HepG2 (cell line): ENCODE data around the gene CTCF. TPM values are rescaled to one million over a fixed set of nuclear protein-coding genes. Genes with fewer than 3 reads are reported as not detected.
A peak's percentile ranks its signal among the peaks of the same experiment; 100 is the strongest.

Source experiments
- ATAC-seq: fragments of 200-7000 bp; cut with Tn5 transposase; 3 replicates; pipeline ENCODE4 v1.9.1; 2020; ENCODE audit warnings: mild to moderate bottlenecking, moderate library complexity
- BruUV-seq: library from RNA; stranded (reverse); fragments of 400-500 nt; replicated peaks from 2 replicates; lab custom pipeline; 2021; lab: Mats Ljungman, UMichigan
- CTCF ChIA-PET: fragments of 300-600 bp; formaldehyde crosslinking; extraction: SDS; loops from one replicate; lab custom pipeline; 2021; ENCODE audit warnings: low total read pairs, inconsistent platforms, low intra/inter-chr PET ratio; lab: Yijun Ruan, JAX
- POLR2A ChIA-PET: fragments of 350-600 bp; sonication (Branson Sonifier 250); formaldehyde crosslinking; loops from one replicate; lab custom pipeline; 2020; ENCODE audit warnings: antibody characterized with exemption, inconsistent platforms; lab: Yijun Ruan, JAX
- DNase-seq: peaks from one replicate; pipeline ENCODE4 v3.0.0-alpha.2; 2015; ENCODE audit warnings: low spot score
- FAIRE-seq: peaks from 3 replicates; lab custom pipeline; 2011; peaks lifted over from hg19 to GRCh38; lab: Jason Lieb, UNC
- H2AFZ ChIP-seq: one replicate; pipeline ENCODE4 v1.6.1; 2011; ENCODE audit warnings: low read length, inconsistent platforms
- H3K27ac ChIP-seq: fragments of 300-600 bp; 3 replicates; pipeline ENCODE4 v1.8.0; 2011; ENCODE audit warnings: mixed run types, mild to moderate bottlenecking, mixed read lengths, low read length, inconsistent platforms; ENCODE audit not compliant: insufficient read depth; ENCODE audit errors: extremely low read length
- H3K27me3 ChIP-seq, 2 experiments: fragments of 200-600 bp in 1 of 2; 2 replicates in 1 of 2; 3 replicates in 1 of 2; pipeline versions ENCODE4 v1.6.0 to v1.8.0; 2011; ENCODE audit warnings: low read length in 2 of 2, mild to moderate bottlenecking in 2 of 2, moderate library complexity in 2 of 2, inconsistent platforms in 1 of 2; ENCODE audit not compliant: insufficient read depth in 2 of 2, control insufficient read depth in 1 of 2
- H3K36me3 ChIP-seq, 2 experiments: fragments of 200-600 bp in 1 of 2; replicated peaks in 1 of 2; 2 replicates in 1 of 2; 3 replicates in 1 of 2; pipeline versions ENCODE4 v1.5.1 to v1.8.0; 2011; ENCODE audit warnings: low read length in 2 of 2, inconsistent platforms in 1 of 2; ENCODE audit not compliant: insufficient read depth in 2 of 2, control insufficient read depth in 1 of 2
- H3K4me1 ChIP-seq: 2 replicates; pipeline ENCODE4 v1.5.1; 2012; ENCODE audit warnings: low read length, inconsistent platforms; ENCODE audit not compliant: insufficient read depth
- H3K4me2 ChIP-seq: 2 replicates; pipeline ENCODE4 v1.6.0; 2011; ENCODE audit warnings: low read depth, low read length, inconsistent platforms
- H3K4me3 ChIP-seq, 3 experiments: fragments of 200-600 bp in 1 of 3; sonication (generic), shearing (Covaris generic) in 1 of 3; replicated peaks in 1 of 3; 2 replicates each; pipeline ENCODE4 v1.5.1; 2011 to 2016; ENCODE audit warnings: low read length in 3 of 3, inconsistent platforms in 2 of 3, low read depth in 2 of 3, mild to moderate bottlenecking in 2 of 3, control low read depth in 1 of 3, mixed read lengths in 1 of 3; ENCODE audit not compliant: insufficient read depth in 1 of 3
- H3K79me2 ChIP-seq: one replicate; pipeline ENCODE4 v1.6.1; 2011; ENCODE audit warnings: low read length, inconsistent platforms; ENCODE audit not compliant: insufficient read depth
- H3K9ac ChIP-seq: 2 replicates; pipeline ENCODE4 v1.6.0; 2011; ENCODE audit warnings: mild to moderate bottlenecking, low read depth, low read length, inconsistent platforms; ENCODE audit not compliant: insufficient read depth
- H3K9me3 ChIP-seq: 2 replicates; pipeline ENCODE4 v1.5.1; 2012; ENCODE audit warnings: mild to moderate bottlenecking, low read length
- H4K20me1 ChIP-seq: 2 replicates; pipeline ENCODE4 v1.6.0; 2011; ENCODE audit warnings: inconsistent platforms, mild to moderate bottlenecking, low read length, moderate library complexity; ENCODE audit not compliant: insufficient read depth
- KDM5B ChIP-seq: sonication (generic); formaldehyde crosslinking; IDR thresholded peaks from 2 replicates; pipeline ENCODE4 v1.4.0; 2020; ENCODE audit warnings: missing genetic modification reagents, mild to moderate bottlenecking, borderline replicate concordance
- MNT ChIP-seq: fragments of 450-650 bp; IDR thresholded peaks from 2 replicates; pipeline ENCODE4 v1.6.1; 2016
- MYC ChIP-seq: sonication (generic); formaldehyde crosslinking; IDR thresholded peaks from 2 replicates; pipeline ENCODE4 v1.9.0; 2021; ENCODE audit warnings: missing genetic modification reagents, borderline replicate concordance
- NAIF1 ChIP-seq: sonication (generic); formaldehyde crosslinking; IDR thresholded peaks from 2 replicates; pipeline ENCODE4 v1.5.0; 2020; ENCODE audit warnings: mild to moderate bottlenecking, missing genetic modification reagents, borderline replicate concordance
- PHF8 ChIP-seq: sonication (generic); formaldehyde crosslinking; IDR thresholded peaks from 2 replicates; pipeline ENCODE4 v1.5.0; 2020; ENCODE audit warnings: missing genetic modification reagents
- TAF1 ChIP-seq: sonication (generic); formaldehyde crosslinking; IDR thresholded peaks from 2 replicates; pipeline ENCODE4 v1.4.0; 2020; ENCODE audit warnings: missing genetic modification reagents
- ZNF607 ChIP-seq: sonication (generic); formaldehyde crosslinking; IDR thresholded peaks from 2 replicates; pipeline ENCODE4 v1.5.1; 2020; ENCODE audit warnings: missing genetic modification reagents, mild to moderate bottlenecking, borderline replicate concordance
- WGBS: methylation state at CpG from one replicate; pipeline ENCODE4 v1.1.6; 2017; ENCODE audit warnings: low lambda C conversion rate; 5-methylcytosine and 5-hydroxymethylcytosine counted together
- in situ Hi-C: cut with HindIII; loops from 2 replicates; pipeline ENCODE4 v1.10.0; 2017; ENCODE audit warnings: low pct_unique_long_range_greater_than_20kb; ENCODE audit not compliant: extremely low pct_ligation_motif_present
- intact Hi-C: fragments of 100-400 bp; cut with micrococcal nuclease; formaldehyde crosslinking; loops from one replicate; pipeline ENCODE4 v1.10.0; 2022; ENCODE audit not compliant: unreplicated experiment
- polyA plus RNA-seq, 8 experiments: library from polyadenylated mRNA; depleted of rRNA in 3 of 8; stranded (reverse) in 7 of 8; unstranded in 1 of 8; fragments of >200 nt; fragmentation: Illumina TruSeq in 4 of 8; extraction: Trizol in 4 of 8; gene quantifications; 2 replicates each; pipeline versions ENCODE4 v1.2.1 to v1.2.3, GENCODE V29; 2011 to 2016; ENCODE audit warnings: low read depth in 4 of 8, missing spikeins in 1 of 8, mixed read lengths in 1 of 8; ENCODE audit not compliant: insufficient read depth in 1 of 8
- total RNA-seq, 5 experiments: library from RNA; depleted of rRNA; stranded (reverse); fragments of >200 nt; fragmentation: Illumina TruSeq; extraction: Trizol; gene quantifications; 2 replicates each; pipeline ENCODE4 v1.2.3, GENCODE V29; 2016; ENCODE audit warnings: low read depth in 1 of 5

Gene CTCF
- total and polyA plus RNA-seq, 2 of the 13 experiments (the other 11 are each of a cell fraction or from before 2014, with no cell fraction given): 19.5 to 37.5 TPM

- peak; percentile 68 for TF ChIP-seq MNT
Observed at GRCh38 chr16:67641779-67642708, 79.7 kb downstream of the CTCF start (continued).

- ChIA-PET CTCF (interaction anchor here (1.3 to 6.2 kb wide), 4 partner anchors 24 to 150 kb away, joined by 4 to 52 read pairs (median 22); no protein-coding TSS in a partner anchor), POLR2A (no interaction called here)
- peaks cover 0 to 6% of the 10 kb centered on the region in 2 experiments; a peak in 2 of 5 replicates for H3K36me3 ChIP-seq
- no peaks in the 10 kb centered on the region for H3K79me2 ChIP-seq
- DNase-seq: no peak
- no TSS peak for BruUV-seq
- peak overlapping the region; percentile 99 for H3K4me2 ChIP-seq
- H3K4me3 ChIP-seq: peak overlapping the region in 1 of 3 experiments; percentile 71; a peak in 1 of 6 replicates
- TF ChIP-seq ZNF607 (CRISPR knock-in tag): 0 out of 2 replicates have a peak, but pooled peaks have one; percentile 67
- 0 out of 2 replicates have a peak, but pooled peaks have one; percentile 14 for TF ChIP-seq KDM5B
- TF ChIP-seq MNT: no peak
- no peak for TF ChIP-seq PHF8
- TF ChIP-seq NAIF1 (CRISPR knock-in tag): 0 out of 2 replicates have a peak, but pooled peaks have one; percentile 28
- no peak for TF ChIP-seq MYC (CRISPR knock-in tag)
- TF ChIP-seq TAF1 (CRISPR knock-in tag): no peak
- WGBS: 77% methylated on average over 9 of the region's 9 CpGs
- H4K20me1 ChIP-seq: no peaks in the 10 kb centered on the region
- in situ Hi-C loops: no loop called here
- no peak for ATAC-seq
- no peaks in the 10 kb centered on the region for H3K9me3 ChIP-seq
- H3K9ac ChIP-seq: no peak overlapping the region
- no peak for FAIRE-seq
- peak overlapping the region; percentile 54 for H2AFZ ChIP-seq
- H3K4me1 ChIP-seq: peaks cover 29% of the 10 kb centered on the region
- H3K27ac ChIP-seq: no peak overlapping the region
- peaks cover 18 to 41% of the 10 kb centered on the region in 2 experiments for H3K27me3 ChIP-seq
- intact Hi-C loops: loop anchor here (1.0 to 5.0 kb wide), 3 partner anchors 82 to 123 kb away; partner anchors contain the start of gene CTCF
Observed at GRCh38 chr16:67644038-67644437, 81.7 kb downstream of the CTCF start.
